Tibial nerve (tissue), 4 donors: ENCODE data around the gene LRTM1. TPM values are rescaled to one million over a fixed set of nuclear protein-coding genes. Genes with fewer than 3 reads are reported as not detected.

Source experiments
- DNase-seq, 2 donors: peaks; one replicate each; pipeline ENCODE4 v3.0.0-alpha.2; 2019; ENCODE audit warnings: low spot score in 2 of 2
- H3K27ac ChIP-seq, 4 donors: fragments of 200-600 bp; sonication (generic) in 3 of 4; one replicate each; pipeline ENCODE4 v1.5.1; 2017 to 2019; ENCODE audit warnings: mild to moderate bottlenecking in 1 of 4
- H3K27me3 ChIP-seq, 2 donors: fragments of 200-600 bp; sonication (generic) in 1 of 2; one replicate each; pipeline versions ENCODE4 v1.5.1 to v1.6.0; 2017 to 2019
- H3K36me3 ChIP-seq, 3 donors: fragments of 200-600 bp; sonication (generic); one replicate each; pipeline ENCODE4 v1.5.1; 2018 to 2019
- H3K4me1 ChIP-seq, 4 donors: fragments of 200-600 bp; sonication (generic) in 3 of 4; one replicate each; pipeline ENCODE4 v1.5.1; 2017 to 2019
- H3K4me3 ChIP-seq, 4 donors: fragments of 200-600 bp; sonication (generic) in 3 of 4; one replicate each; pipeline ENCODE4 v1.5.1; 2017 to 2019; ENCODE audit warnings: mild to moderate bottlenecking in 1 of 4, moderate library complexity in 1 of 4
- H3K9me3 ChIP-seq, 4 donors: fragments of 200-600 bp; sonication (generic) in 3 of 4; one replicate each; pipeline ENCODE4 v1.5.1; 2017 to 2019
- EP300 ChIP-seq, 2 donors: sonication (generic); formaldehyde crosslinking; IDR thresholded peaks; one replicate each; pipeline ENCODE4 v1.6.1; 2017; ENCODE audit warnings: antibody characterized with exemption in 2 of 2, mild to moderate bottlenecking in 1 of 2
- POLR2A ChIP-seq, 2 donors: fragments of 450-650 bp; IDR thresholded peaks; one replicate each; pipeline ENCODE4 v1.6.1; 2017; ENCODE audit warnings: antibody characterized with exemption in 2 of 2, mild to moderate bottlenecking in 2 of 2, moderate library complexity in 2 of 2
- WGBS, 2 donors: methylation state at CpG; one replicate each; pipeline ENCODE4 v1.1.5; 2018; 5-methylcytosine and 5-hydroxymethylcytosine counted together
- total RNA-seq, 4 donors: library from RNA; depleted of rRNA; stranded (reverse); fragments of >200 nt; gene quantifications; one replicate each; pipeline ENCODE4 v1.1.0, GENCODE V29; 2016
- TF ChIP-seq, protein P1 (sequence below), 5 experiments: fragments of 200-600 bp in 3 of 5; fragments of 450-650 bp in 2 of 5; sonication (generic) in 3 of 5; IDR thresholded peaks; one replicate each; pipeline ENCODE4 v1.5.1; 2016 to 2019; ENCODE audit warnings: antibody characterized with exemption in 5 of 5, mild to moderate bottlenecking in 3 of 5, moderate library complexity in 2 of 5

Gene LRTM1
- total RNA-seq, 4 donors from 2014 or later, result not detected

DNA sequence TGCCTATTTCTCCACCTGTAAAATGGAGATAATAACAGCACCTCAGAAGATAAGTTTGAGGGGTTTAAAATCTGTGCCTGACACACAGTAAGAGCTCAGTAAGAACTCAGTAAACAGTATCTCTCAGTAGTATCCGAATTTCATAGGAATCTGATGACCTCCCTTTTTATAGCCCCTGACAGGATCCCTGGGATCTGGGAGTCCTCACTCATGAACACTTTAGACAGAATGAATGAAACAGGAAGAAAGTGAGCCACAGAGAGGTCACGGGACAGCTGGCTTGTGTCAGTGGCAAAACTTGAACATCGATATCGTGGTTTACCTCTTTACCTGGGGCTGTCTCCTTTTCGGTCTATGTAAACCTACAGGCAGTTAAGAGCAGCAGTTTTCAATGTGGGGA lies 51.2 kb downstream of the LRTM1 start:
- Histone ChIP-seq H3K36me3 (no peaks in the 10 kb centered on the region), H3K4me3 (no peak overlapping the region), H3K27ac (no peak overlapping the region), H3K9me3 (no peaks in the 10 kb centered on the region), H3K4me1 (peaks cover 0 to 1% (median 0%) of the 10 kb centered on the region in 4 donors), H3K27me3 (no peaks in the 10 kb centered on the region)
- DNase-seq, result no peak
- TF ChIP-seq, protein P1, sequence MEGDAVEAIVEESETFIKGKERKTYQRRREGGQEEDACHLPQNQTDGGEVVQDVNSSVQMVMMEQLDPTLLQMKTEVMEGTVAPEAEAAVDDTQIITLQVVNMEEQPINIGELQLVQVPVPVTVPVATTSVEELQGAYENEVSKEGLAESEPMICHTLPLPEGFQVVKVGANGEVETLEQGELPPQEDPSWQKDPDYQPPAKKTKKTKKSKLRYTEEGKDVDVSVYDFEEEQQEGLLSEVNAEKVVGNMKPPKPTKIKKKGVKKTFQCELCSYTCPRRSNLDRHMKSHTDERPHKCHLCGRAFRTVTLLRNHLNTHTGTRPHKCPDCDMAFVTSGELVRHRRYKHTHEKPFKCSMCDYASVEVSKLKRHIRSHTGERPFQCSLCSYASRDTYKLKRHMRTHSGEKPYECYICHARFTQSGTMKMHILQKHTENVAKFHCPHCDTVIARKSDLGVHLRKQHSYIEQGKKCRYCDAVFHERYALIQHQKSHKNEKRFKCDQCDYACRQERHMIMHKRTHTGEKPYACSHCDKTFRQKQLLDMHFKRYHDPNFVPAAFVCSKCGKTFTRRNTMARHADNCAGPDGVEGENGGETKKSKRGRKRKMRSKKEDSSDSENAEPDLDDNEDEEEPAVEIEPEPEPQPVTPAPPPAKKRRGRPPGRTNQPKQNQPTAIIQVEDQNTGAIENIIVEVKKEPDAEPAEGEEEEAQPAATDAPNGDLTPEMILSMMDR (IDR thresholded peaks at IDR 0.05), result no peak
- no peak for TF ChIP-seq EP300 (IDR thresholded peaks at IDR 0.05)
- no peak for TF ChIP-seq POLR2A (IDR thresholded peaks at IDR 0.05)
- 88 to 90% methylated on average over 5 of the region's 5 CpGs for WGBS, 2 donors

DNA sequence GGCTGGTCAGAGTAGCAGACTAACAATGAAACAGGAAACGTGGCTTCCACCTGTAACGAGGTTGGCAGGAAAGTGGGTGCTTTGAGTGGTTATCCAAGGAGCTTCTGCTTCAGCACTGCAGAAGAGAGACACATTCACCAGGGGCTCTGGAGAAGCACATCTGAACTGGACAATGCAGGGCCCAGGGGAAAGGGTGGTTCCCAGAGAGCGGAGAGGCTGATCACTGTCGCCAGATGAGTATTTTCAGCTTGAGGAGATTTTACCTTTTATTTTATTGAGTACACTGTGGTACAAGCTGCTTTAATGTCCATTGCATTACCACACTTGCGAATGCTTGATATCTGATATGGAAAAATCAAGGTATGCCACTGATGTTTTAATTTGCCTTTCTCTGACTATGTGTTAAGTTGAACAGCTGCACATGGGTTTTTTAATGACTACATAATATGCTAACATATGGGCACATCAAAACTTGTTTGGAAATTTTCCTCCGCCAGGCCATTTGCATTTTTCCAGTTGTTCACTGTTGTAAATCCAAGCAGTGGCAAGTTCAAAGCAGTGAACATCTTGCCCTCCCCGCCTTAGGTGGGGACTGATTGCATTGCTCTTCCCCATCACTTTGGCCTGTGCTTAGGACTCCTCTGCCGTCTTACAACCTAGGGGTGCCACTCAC lies 52.1 kb downstream of the LRTM1 start:
- TF ChIP-seq POLR2A (IDR thresholded peaks at IDR 0.05), result no peak
- 87 to 91% methylated on average over 8 of the region's 8 CpGs for WGBS, 2 donors
- Histone ChIP-seq H3K9me3 (no peaks in the 10 kb centered on the region), H3K27me3 (no peaks in the 10 kb centered on the region), H3K4me1 (no peaks in the 10 kb centered on the region), H3K4me3 (no peak overlapping the region), H3K27ac (no peak overlapping the region), H3K36me3 (no peaks in the 10 kb centered on the region)
- no peak for DNase-seq

DNA sequence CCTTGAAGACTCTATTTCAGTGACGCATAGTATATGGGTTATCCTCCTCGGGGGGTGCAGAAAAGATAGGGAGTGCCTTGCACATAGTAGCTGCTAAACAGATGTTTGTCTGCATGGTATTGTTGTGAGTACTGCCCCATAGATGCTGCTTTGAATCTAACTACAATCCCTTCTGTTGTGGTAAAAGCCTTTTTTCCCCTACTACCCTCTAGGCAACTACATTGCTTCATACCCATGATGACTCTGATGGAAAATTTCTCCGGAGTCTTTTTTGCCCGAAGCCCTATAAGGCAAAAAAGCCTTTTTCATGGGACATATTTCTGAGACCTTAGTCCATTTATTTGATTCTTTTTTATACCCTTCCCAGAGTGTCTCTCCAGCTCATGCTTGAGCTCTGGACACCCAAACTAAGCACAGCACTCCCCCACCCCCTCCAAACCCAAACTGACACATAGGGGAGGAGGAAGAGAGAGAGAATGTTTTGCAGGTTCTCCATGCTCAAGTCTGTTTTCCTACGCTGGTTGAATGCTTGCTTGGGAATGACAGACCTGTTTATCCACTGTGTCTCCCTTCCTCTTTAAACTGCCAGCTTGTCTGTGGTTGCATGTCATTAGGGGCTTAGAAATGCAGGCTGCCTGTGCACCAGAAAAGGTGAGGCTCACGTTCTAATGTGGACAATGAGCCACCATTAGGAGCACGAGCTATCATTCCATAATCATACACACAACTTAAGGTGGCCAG lies 52.9 kb downstream of the LRTM1 start:
- H3K27ac ChIP-seq, result no peak overlapping the region
- DNase-seq, result no peak
- H3K4me1 ChIP-seq, result no peaks in the 10 kb centered on the region
- TF ChIP-seq, protein P1 (IDR thresholded peaks at IDR 0.05), result no peak
- H3K9me3 ChIP-seq, result no peaks in the 10 kb centered on the region
- WGBS, 2 donors, result 74 to 80% methylated on average over 7 of the region's 7 CpGs
- no peaks in the 10 kb centered on the region for H3K36me3 ChIP-seq
- no peak overlapping the region for H3K4me3 ChIP-seq
- H3K27me3 ChIP-seq, result no peaks in the 10 kb centered on the region

DNA sequence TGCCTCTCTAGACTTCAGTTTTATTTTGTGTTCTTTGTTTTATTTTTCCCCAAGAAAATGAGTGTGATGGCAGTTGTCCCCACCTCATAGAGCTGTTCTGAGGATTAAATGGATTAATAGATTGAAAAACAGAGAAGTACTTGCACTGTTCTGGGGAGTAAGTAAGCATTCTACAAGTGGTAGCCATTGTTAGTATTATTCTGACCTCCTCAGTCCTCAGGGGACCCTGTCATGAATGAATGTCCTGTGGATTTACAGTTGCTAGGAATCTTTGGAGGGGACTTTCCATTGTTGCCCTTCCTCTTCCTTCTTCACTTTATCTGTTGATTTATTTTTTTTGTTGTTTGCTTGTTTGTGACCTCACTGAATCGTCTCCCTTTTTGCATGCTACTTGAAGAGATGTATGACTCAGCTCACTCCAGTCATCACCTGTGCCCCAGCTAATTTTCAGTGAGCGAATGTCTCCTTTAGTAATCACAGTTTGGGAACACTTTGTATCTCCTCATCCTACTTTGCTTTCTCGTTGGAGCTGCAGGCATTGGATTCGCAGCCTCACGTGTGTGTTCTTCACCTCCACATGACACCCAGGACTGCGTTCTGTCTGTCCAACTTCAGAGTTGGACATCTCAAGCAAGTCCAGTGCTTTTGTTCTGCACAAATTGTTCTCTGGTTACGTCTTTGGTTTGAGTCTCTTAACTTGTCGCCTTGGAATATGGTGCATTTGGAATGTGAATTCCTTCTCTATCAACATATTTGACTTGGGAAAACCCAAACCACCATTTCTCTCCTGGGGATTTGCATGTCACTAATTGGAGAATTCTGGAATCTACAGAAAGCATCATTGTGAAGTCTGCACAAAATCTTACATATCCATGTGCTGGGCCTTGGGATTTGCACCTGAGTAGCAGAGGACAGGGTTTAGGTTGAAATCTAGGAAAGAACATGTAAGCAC lies 54.5 kb downstream of the LRTM1 start:
- 83% methylated on average over 8 of the region's 8 CpGs for WGBS, 2 donors
- H3K27me3 ChIP-seq, result no peaks in the 10 kb centered on the region

DNA sequence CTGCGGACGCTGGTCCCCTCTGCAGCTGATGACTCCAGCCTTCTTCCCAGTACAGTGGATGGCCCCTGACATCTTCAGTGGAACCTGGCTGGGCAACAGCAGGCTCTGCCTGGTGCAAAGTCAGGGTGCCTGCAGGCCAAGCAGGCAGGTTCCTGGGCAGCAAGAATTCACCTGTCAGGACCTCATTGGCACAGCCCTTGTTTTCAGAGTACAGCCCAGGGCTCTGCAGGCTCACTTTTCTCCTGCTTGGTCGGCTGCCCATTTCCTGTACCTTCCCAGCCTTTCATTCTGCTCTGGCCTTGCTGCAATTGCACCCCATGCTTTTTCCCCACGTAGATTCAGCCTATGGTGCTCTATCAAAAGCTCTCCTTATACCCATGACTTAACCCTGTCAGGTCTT lies 56.0 kb downstream of the LRTM1 start:
- Histone ChIP-seq H3K27me3 (no peaks in the 10 kb centered on the region), H3K9me3 (no peaks in the 10 kb centered on the region), H3K4me3 (no peak overlapping the region), H3K27ac (no peak overlapping the region), H3K4me1 (no peaks in the 10 kb centered on the region), H3K36me3 (no peaks in the 10 kb centered on the region)
- no peak for DNase-seq
- TF ChIP-seq, protein P1 (IDR thresholded peaks at IDR 0.05), result no peak
- TF ChIP-seq POLR2A (IDR thresholded peaks at IDR 0.05) (no peak), EP300 (IDR thresholded peaks at IDR 0.05) (no peak)
- WGBS, 2 donors, result 72 to 74% methylated on average over 4 of the region's 4 CpGs

More for the DNA sequence above, 54.5 kb downstream of the LRTM1 start:
- TF ChIP-seq POLR2A (IDR thresholded peaks at IDR 0.05) (no peak), EP300 (IDR thresholded peaks at IDR 0.05) (no peak)
- TF ChIP-seq, protein P1 (IDR thresholded peaks at IDR 0.05), result no peak
- DNase-seq, result no peak
- no peak overlapping the region for H3K27ac ChIP-seq
- no peaks in the 10 kb centered on the region for H3K4me1 ChIP-seq
- no peaks in the 10 kb centered on the region for H3K9me3 ChIP-seq
- H3K4me3 ChIP-seq, result no peak overlapping the region
- no peaks in the 10 kb centered on the region for H3K36me3 ChIP-seq
